Measurements from ENCODE around the gene GABRG3. TPM values are rescaled to one million over a fixed set of nuclear protein-coding genes. Genes with fewer than 3 reads are reported as not detected.

Gene GABRG3
- polyA plus RNA-seq, 1 experiment: not detected

DNA sequence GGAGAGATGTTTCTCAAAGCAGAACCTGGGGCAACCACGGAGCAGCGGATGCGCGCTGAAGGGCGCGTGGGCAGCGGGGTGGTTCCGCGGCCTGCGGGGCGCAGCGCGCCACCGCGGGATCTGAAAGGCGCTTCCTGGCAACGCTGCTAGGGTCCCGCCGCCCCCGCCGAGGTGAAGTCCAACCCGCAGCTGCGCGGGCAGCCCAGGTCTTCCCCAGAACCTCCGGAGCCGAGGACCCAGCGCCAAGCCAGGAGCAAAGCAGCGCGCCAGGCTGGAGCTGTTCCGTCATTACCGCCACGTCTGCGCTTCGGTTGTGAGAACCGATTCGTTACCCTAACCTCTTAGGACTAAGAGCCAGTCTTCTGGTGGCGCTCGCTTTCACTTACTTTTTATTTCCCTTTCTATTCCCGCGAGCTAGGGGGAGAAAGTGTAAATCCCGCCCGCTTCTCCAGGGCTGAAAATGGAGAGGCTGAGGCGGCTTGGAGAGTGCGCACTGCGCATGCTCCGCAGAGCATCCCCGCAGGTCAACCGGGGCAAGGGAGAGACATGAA, 3.2 kb upstream of the GABRG3 start:
- peaks cover 3% of the 10 kb centered on the region; the same call in 1 of the 2 replicates for H3K9me3 ChIP-seq (ENCODE audit: control insufficient read depth, insufficient read depth, low read length)
- no peak overlapping the region for H3K27ac ChIP-seq (ENCODE audit: low read depth, low read length)
- TF ChIP-seq, protein P1, sequence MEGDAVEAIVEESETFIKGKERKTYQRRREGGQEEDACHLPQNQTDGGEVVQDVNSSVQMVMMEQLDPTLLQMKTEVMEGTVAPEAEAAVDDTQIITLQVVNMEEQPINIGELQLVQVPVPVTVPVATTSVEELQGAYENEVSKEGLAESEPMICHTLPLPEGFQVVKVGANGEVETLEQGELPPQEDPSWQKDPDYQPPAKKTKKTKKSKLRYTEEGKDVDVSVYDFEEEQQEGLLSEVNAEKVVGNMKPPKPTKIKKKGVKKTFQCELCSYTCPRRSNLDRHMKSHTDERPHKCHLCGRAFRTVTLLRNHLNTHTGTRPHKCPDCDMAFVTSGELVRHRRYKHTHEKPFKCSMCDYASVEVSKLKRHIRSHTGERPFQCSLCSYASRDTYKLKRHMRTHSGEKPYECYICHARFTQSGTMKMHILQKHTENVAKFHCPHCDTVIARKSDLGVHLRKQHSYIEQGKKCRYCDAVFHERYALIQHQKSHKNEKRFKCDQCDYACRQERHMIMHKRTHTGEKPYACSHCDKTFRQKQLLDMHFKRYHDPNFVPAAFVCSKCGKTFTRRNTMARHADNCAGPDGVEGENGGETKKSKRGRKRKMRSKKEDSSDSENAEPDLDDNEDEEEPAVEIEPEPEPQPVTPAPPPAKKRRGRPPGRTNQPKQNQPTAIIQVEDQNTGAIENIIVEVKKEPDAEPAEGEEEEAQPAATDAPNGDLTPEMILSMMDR (IDR thresholded peaks at IDR 0.05; ENCODE audit: low read depth, low read length): no peak
- H3K27me3 ChIP-seq (ENCODE audit: control insufficient read depth, insufficient read depth, low read length): peaks cover 4% of the 10 kb centered on the region
- CTCF ChIA-PET: interaction anchor here (0.7 kb wide), 1 partner anchor 1517 kb away, joined by 3 read pairs; no protein-coding TSS in a partner anchor
- DNase-seq (ENCODE audit: low read depth, low spot score): no peak
- H3K4me3 ChIP-seq (ENCODE audit: low read depth, low read length): peak overlapping the region; percentile 13; the same call in 1 of the 2 replicates
- POLR2A ChIA-PET: no interaction called here

DNA sequence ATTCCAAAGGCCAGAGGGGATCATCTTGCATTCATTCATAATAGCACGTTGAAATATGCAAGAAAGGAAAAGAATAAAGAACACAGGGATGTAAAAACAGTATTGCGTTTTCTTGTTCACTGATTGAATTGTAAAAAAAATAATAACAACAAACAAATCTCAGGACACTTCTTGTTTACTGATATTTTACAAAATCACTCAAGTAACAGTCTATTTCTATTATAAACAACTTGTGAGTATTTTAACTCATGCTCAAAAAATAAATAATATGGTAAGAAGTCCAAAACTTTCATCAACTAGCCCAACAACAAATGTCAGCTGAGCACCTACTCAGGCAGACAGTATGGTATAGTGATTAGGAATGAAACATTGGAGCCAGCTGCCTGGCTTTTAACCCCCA, 2.2 kb upstream of the GABRG3 start:
- Histone ChIP-seq H3K9me3 (ENCODE audit: control insufficient read depth, insufficient read depth, low read length) (peaks cover 3% of the 10 kb centered on the region; the same call in 1 of the 2 replicates), H3K27ac (ENCODE audit: low read depth, low read length) (no peak overlapping the region), H3K4me3 (ENCODE audit: low read depth, low read length) (no peak overlapping the region), H3K27me3 (ENCODE audit: control insufficient read depth, insufficient read depth, low read length) (peaks cover 4% of the 10 kb centered on the region)
- TF ChIP-seq, protein P1 (IDR thresholded peaks at IDR 0.05; ENCODE audit: low read depth, low read length): no peak
- no peak for DNase-seq (ENCODE audit: low read depth, low spot score)
- CTCF ChIA-PET: interaction anchor here (0.7 kb wide), 1 partner anchor 1518 kb away, joined by 3 read pairs; no protein-coding TSS in a partner anchor
- POLR2A ChIA-PET: no interaction called here

DNA sequence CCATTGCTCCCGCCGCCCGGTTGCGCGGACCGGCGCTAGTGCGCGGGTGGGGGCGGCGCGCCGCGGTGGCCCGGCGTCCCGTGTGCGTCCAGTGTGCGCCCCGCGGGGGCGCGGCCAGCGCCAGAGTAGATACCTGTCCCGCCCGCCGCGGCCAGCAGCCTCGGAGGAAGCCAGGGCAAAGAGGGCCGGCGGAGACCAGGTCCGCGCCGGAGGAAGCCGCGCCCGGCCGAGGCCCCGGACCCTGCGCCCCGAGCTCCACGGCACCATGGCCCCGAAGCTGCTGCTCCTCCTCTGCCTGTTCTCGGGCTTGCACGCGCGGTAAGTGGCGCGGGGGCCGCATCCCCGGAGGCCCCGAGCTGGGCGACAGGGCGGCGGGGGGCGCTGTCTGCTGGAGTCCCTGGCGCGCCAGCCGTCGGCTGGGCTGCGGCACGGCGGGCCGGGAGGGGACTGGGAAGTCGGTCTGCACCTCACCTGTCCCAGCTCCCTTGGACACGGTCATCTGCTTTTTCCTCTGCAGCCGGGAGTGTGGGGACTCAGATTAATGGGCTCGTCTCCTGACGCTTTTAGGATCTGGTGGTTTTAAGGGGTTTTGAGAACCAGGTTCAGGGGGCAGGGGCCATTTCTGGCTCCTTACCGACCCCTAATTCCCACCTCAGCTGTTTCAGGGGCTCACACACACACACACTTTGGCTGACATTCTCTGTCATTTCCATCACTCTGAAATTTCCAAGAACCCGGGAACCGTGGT, 464 bp downstream of the GABRG3 start:
- CTCF ChIA-PET: no interaction called here
- Histone ChIP-seq H3K27me3 (ENCODE audit: control insufficient read depth, insufficient read depth, low read length) (peaks cover 4% of the 10 kb centered on the region), H3K27ac (ENCODE audit: low read depth, low read length) (no peak overlapping the region), H3K9me3 (ENCODE audit: control insufficient read depth, insufficient read depth, low read length) (peaks cover 3% of the 10 kb centered on the region; the same call in 1 of the 2 replicates), H3K4me3 (ENCODE audit: low read depth, low read length) (no peak overlapping the region)
- TF ChIP-seq, protein P1 (IDR thresholded peaks at IDR 0.05; ENCODE audit: low read depth, low read length): no peak
- POLR2A ChIA-PET: no interaction called here
- no peak for DNase-seq (ENCODE audit: low read depth, low spot score)

DNA sequence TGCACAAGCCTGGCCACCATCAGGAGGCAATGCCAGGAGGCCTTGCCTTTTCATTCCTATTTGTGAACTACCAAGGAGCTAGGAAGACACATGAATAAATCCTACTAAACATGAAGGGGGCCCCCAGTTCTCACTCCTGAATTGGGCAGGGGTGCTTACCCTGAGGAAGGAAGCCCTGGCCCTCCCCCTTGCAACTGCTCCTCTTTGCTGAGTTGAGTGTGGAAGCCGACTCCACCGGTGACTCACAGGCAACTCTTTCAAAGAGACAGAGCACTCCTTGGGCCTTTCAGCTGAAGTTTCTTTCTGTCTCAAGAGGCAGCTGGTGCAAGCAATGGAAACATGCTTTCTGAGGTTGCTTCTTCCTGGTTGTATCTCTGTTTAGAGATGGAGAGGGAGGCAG, 1.7 kb downstream of the GABRG3 start:
- ChIA-PET POLR2A (no interaction called here), CTCF (interaction anchor here (1.0 kb wide), 1 partner anchor 81 kb away, joined by 3 read pairs; no protein-coding TSS in a partner anchor)
- peaks cover 4% of the 10 kb centered on the region for H3K27me3 ChIP-seq (ENCODE audit: control insufficient read depth, insufficient read depth, low read length)
- no peak overlapping the region for H3K27ac ChIP-seq (ENCODE audit: low read depth, low read length)
- TF ChIP-seq, protein P1 (IDR thresholded peaks at IDR 0.05; ENCODE audit: low read depth, low read length): no peak
- peaks cover 3% of the 10 kb centered on the region; the same call in 1 of the 2 replicates for H3K9me3 ChIP-seq (ENCODE audit: control insufficient read depth, insufficient read depth, low read length)
- H3K4me3 ChIP-seq (ENCODE audit: low read depth, low read length): no peak overlapping the region
- no peak for DNase-seq (ENCODE audit: low read depth, low spot score)

All from AG04450 (cell line).